Measurements from ENCODE around the gene BATF. TPM values are rescaled to one million over a fixed set of nuclear protein-coding genes. Genes with fewer than 3 reads are reported as not detected.

BATF gene
- total and polyA plus RNA-seq, 2 donors (not counting 1 experiment from before 2014, with no cell fraction given): 12.8 to 16.4 TPM

DNA sequence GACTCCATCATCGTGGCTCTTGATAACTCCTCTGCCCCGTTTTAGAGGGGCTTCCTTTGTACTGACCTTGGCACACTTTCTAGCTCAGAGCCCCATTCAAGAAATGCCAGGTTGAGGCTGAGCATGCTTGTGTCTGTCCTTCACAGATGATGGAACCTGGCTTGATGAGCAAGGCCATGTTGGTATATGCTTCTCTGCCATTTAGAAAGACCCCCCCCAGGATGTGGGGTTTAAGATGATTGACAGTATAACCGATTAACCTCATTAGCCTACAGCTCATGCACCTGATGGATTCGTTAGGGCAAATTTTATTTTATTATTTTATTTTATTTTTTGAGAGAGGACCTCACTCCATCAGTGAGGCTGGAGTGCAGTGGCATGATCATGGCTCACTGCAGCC lies 21.0 kb downstream of the BATF start:
- DNase-seq (no peak), ATAC-seq (ENCODE audit: low read depth) (no peak)
- no peaks in the 10 kb centered on the region for H3K9me3 Mint-ChIP-seq (ENCODE audit: insufficient read depth)
- WGBS (ENCODE audit: insufficient coverage): 0% methylated on average over 2 of the region's 4 CpGs
- H3K4me2 ChIP-seq (replicated peaks; ENCODE audit: low read depth, low read length, poor library complexity, severe bottlenecking): peak overlapping the region; percentile 84
- H3K4me1 Mint-ChIP-seq: peaks cover 53% of the 10 kb centered on the region
- peak overlapping the region; percentile 63 for H3K9ac ChIP-seq (ENCODE audit: low read length)
- no peaks in the 10 kb centered on the region for H3K27me3 Mint-ChIP-seq
- peaks cover 24% of the 10 kb centered on the region for H3K79me2 ChIP-seq (ENCODE audit: control insufficient read depth, insufficient read depth, low read length)
- ChIA-PET CTCF (interaction anchor here (0.7 to 6.2 kb wide), 5 partner anchors 9 to 52 kb away, joined by 3 to 60 read pairs (median 9); no protein-coding TSS in a partner anchor), POLR2A (interaction anchor here (0.5 kb wide), 1 partner anchor 1435 kb away, joined by 3 read pairs; no protein-coding TSS in a partner anchor)
- peak overlapping the region; percentile 61 to 88 for H3K27ac ChIP-seq (ENCODE audit: low read length in 2 of 2)
- peak overlapping the region; percentile 78 for H3K4me3 Mint-ChIP-seq
- H3K9me3 ChIP-seq (ENCODE audit: control extremely low read depth in 1 of 3, control insufficient read depth in 2 of 3, insufficient read depth in 1 of 3, low read length in 2 of 3): no peaks in the 10 kb centered on the region
- no peaks in the 10 kb centered on the region for H3K27me3 ChIP-seq (replicated peaks in 1 of 4; ENCODE audit: control extremely low read depth in 1 of 4, control insufficient read depth in 3 of 4, insufficient read depth in 4 of 4, low read length in 3 of 4)
- intact Hi-C loops (cut with micrococcal nuclease): loop anchor here (2.0 to 10.0 kb wide), 2 partner anchors 20 to 48 kb away; partner anchors contain the start of gene BATF
- H2AFZ ChIP-seq (ENCODE audit: insufficient read depth, low read depth, low read length, poor library complexity, severe bottlenecking): peak overlapping the region; percentile 81
- H3K4me1 ChIP-seq (ENCODE audit: control insufficient read depth in 2 of 2, insufficient read depth in 2 of 2, low read length in 2 of 2): peaks cover 34 to 52% of the 10 kb centered on the region in 2 donors
- TF ChIP-seq, protein P1, sequence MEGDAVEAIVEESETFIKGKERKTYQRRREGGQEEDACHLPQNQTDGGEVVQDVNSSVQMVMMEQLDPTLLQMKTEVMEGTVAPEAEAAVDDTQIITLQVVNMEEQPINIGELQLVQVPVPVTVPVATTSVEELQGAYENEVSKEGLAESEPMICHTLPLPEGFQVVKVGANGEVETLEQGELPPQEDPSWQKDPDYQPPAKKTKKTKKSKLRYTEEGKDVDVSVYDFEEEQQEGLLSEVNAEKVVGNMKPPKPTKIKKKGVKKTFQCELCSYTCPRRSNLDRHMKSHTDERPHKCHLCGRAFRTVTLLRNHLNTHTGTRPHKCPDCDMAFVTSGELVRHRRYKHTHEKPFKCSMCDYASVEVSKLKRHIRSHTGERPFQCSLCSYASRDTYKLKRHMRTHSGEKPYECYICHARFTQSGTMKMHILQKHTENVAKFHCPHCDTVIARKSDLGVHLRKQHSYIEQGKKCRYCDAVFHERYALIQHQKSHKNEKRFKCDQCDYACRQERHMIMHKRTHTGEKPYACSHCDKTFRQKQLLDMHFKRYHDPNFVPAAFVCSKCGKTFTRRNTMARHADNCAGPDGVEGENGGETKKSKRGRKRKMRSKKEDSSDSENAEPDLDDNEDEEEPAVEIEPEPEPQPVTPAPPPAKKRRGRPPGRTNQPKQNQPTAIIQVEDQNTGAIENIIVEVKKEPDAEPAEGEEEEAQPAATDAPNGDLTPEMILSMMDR (IDR thresholded peaks at IDR 0.05): no peak
- TF ChIP-seq EZH2 (IDR thresholded peaks at IDR 0.05; ENCODE audit: borderline replicate concordance, insufficient read depth, low read depth, low read length, poor library complexity, severe bottlenecking): no peak
- peak overlapping the region; percentile 94 for H3K27ac Mint-ChIP-seq
- H3K36me3 ChIP-seq (replicated peaks in 1 of 2; ENCODE audit: control extremely low read depth in 1 of 2, control insufficient read depth in 1 of 2, extremely low read depth in 1 of 2, insufficient read depth in 2 of 2, low read length in 1 of 2): peaks cover 0 to 11% of the 10 kb centered on the region in 2 experiments
- H3K4me3 ChIP-seq (ENCODE audit: control extremely low read depth in 1 of 5, extremely low read depth in 1 of 5, insufficient read depth in 1 of 5, low read depth in 2 of 5, low read length in 4 of 5): peak overlapping the region in 4 of 5 experiments; percentile 30 to 54 (median 34)
- H4K20me1 ChIP-seq (ENCODE audit: control insufficient read depth, insufficient read depth, low read length, poor library complexity, severe bottlenecking): no peaks in the 10 kb centered on the region

DNA sequence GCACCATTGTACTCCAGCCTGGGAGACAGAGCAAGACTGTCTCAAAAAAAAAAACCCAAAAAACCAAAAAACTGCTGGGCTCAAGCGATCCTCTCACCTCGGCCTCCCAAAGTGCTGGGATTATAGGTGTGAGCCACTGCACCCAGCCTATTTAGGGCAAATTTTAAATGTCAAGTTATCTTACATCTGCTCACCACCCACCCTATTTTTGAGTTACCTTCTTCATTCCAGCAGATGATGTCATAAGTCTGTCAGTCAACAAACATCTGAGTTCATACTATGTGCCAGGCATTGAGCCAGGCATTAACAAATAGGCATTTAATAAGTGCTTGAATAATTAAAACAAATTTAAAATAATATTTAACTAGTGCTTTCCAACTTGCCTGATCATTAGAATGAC lies 21.5 kb downstream of the BATF start:
- DNase-seq (no peak), ATAC-seq (ENCODE audit: low read depth) (no peak)
- no peaks in the 10 kb centered on the region for H3K9me3 ChIP-seq (ENCODE audit: control extremely low read depth in 1 of 3, control insufficient read depth in 2 of 3, insufficient read depth in 1 of 3, low read length in 2 of 3)
- H3K9me3 Mint-ChIP-seq (ENCODE audit: insufficient read depth): no peaks in the 10 kb centered on the region
- peak overlapping the region; percentile 10 for H3K27ac Mint-ChIP-seq
- H3K4me3 ChIP-seq (ENCODE audit: control extremely low read depth in 1 of 5, extremely low read depth in 1 of 5, insufficient read depth in 1 of 5, low read depth in 2 of 5, low read length in 4 of 5): no peak overlapping the region
- ChIA-PET CTCF (interaction anchor here (0.7 to 6.2 kb wide), 4 partner anchors 9 to 53 kb away, joined by 3 to 60 read pairs (median 28); no protein-coding TSS in a partner anchor), POLR2A (interaction anchor here (0.5 to 0.6 kb wide), 2 partner anchors 117 to 1434 kb away, joined by 3 read pairs; partner anchors contain the start of genes ERG28 and TTLL5)
- TF ChIP-seq, protein P1 (IDR thresholded peaks at IDR 0.05): no peak
- TF ChIP-seq EZH2 (IDR thresholded peaks at IDR 0.05; ENCODE audit: borderline replicate concordance, insufficient read depth, low read depth, low read length, poor library complexity, severe bottlenecking): no peak
- peak overlapping the region in 1 of 2 donors; percentile 88 for H3K27ac ChIP-seq (ENCODE audit: low read length in 2 of 2)
- H4K20me1 ChIP-seq (ENCODE audit: control insufficient read depth, insufficient read depth, low read length, poor library complexity, severe bottlenecking): no peaks in the 10 kb centered on the region
- H3K4me1 Mint-ChIP-seq: peaks cover 53% of the 10 kb centered on the region
- peaks cover 0 to 12% of the 10 kb centered on the region in 2 experiments for H3K36me3 ChIP-seq (replicated peaks in 1 of 2; ENCODE audit: control extremely low read depth in 1 of 2, control insufficient read depth in 1 of 2, extremely low read depth in 1 of 2, insufficient read depth in 2 of 2, low read length in 1 of 2)
- 100% methylated on average over 2 of the region's 2 CpGs for WGBS (ENCODE audit: insufficient coverage)
- H3K4me2 ChIP-seq (replicated peaks; ENCODE audit: low read depth, low read length, poor library complexity, severe bottlenecking): peak overlapping the region; percentile 84
- peaks cover 28% of the 10 kb centered on the region for H3K79me2 ChIP-seq (ENCODE audit: control insufficient read depth, insufficient read depth, low read length)
- no peak overlapping the region for H3K9ac ChIP-seq (ENCODE audit: low read length)
- no peak overlapping the region for H2AFZ ChIP-seq (ENCODE audit: insufficient read depth, low read depth, low read length, poor library complexity, severe bottlenecking)
- H3K4me1 ChIP-seq (ENCODE audit: control insufficient read depth in 2 of 2, insufficient read depth in 2 of 2, low read length in 2 of 2): peaks cover 34 to 54% of the 10 kb centered on the region in 2 donors
- no peaks in the 10 kb centered on the region for H3K27me3 ChIP-seq (replicated peaks in 1 of 4; ENCODE audit: control extremely low read depth in 1 of 4, control insufficient read depth in 3 of 4, insufficient read depth in 4 of 4, low read length in 3 of 4)
- intact Hi-C loops (cut with micrococcal nuclease): loop anchor here (2.0 to 10.0 kb wide), 2 partner anchors 21 to 49 kb away; partner anchors contain the start of gene BATF
- H3K27me3 Mint-ChIP-seq: no peaks in the 10 kb centered on the region
- peak overlapping the region; percentile 23 for H3K4me3 Mint-ChIP-seq

Data from B cell (primary cell).